OCI-LY1 (cell line): ENCODE data around the gene WNK1.

Source experiments
- CTCF ChIP-seq: fragments of 200-600 bp; sonication (generic), shearing (Covaris generic); IDR thresholded peaks from 2 replicates; pipeline ENCODE4 v1.5.1; 2017; ENCODE audit warnings: mild to moderate bottlenecking, antibody characterized with exemption, low read length, moderate library complexity, mixed read lengths
- EZH2 ChIP-seq: fragments of 200-600 bp; sonication (generic), shearing (Covaris generic); IDR thresholded peaks from 2 replicates; pipeline ENCODE4 v1.8.0; 2017; ENCODE audit warnings: borderline replicate concordance, mixed run types, mild to moderate bottlenecking, antibody characterized with exemption, low read length, moderate library complexity, mixed read lengths

GRCh38 chr12:916712-917445 is 164.5 kb downstream of the WNK1 start:
- TF ChIP-seq CTCF (no peak), EZH2 (no peak)
